ENCODE data around the gene DGKZ.
A peak's percentile ranks its signal among the peaks of the same experiment; 100 is the strongest.
"Not testable (repeated sequence)": the region's sequence is repeated elsewhere in the genome, so short reads cannot be mapped to it uniquely, and the experiment has no call there.

DGKZ gene, protein sequence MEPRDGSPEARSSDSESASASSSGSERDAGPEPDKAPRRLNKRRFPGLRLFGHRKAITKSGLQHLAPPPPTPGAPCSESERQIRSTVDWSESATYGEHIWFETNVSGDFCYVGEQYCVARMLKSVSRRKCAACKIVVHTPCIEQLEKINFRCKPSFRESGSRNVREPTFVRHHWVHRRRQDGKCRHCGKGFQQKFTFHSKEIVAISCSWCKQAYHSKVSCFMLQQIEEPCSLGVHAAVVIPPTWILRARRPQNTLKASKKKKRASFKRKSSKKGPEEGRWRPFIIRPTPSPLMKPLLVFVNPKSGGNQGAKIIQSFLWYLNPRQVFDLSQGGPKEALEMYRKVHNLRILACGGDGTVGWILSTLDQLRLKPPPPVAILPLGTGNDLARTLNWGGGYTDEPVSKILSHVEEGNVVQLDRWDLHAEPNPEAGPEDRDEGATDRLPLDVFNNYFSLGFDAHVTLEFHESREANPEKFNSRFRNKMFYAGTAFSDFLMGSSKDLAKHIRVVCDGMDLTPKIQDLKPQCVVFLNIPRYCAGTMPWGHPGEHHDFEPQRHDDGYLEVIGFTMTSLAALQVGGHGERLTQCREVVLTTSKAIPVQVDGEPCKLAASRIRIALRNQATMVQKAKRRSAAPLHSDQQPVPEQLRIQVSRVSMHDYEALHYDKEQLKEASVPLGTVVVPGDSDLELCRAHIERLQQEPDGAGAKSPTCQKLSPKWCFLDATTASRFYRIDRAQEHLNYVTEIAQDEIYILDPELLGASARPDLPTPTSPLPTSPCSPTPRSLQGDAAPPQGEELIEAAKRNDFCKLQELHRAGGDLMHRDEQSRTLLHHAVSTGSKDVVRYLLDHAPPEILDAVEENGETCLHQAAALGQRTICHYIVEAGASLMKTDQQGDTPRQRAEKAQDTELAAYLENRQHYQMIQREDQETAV

DNA sequence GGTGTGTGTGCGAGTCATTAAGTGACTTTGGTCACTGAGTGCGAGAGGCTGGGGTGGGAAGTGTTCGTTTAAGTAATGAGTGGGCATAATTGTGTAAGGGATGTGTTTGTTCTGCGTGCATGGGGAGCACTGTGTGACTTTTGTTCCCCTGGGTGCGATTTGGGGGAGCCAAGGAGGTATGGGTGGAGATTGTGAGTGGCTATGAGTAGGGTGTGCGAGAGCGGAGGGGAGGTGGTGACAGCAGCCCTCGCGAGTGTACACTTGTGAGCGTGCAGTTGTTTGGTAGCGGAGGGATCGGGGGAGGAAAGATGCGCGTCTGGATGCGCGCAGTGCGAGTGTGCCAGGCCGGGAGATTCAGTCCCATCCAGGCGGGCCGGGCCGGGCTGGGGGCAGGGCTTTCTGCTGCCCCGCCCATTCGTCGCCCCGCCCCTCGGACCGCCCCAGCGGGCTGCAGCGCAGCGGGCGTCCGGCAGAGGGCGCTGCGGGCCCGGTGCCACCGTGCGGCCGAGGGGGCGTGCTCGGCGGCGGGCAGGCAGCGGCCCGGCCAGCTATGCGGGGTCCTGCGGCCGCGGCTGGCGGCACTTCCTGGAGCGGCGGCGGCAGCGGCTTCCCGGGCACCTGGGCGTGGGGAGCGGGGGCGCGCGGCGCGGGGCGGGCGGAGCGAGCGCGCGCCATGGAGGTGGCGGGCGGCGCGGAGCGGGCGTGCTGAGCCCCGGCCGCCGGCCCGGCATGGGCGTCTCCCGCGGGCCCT, at the start of gene DGKZ:
Gene DGKZ, plus strand, starts transcription at position 578 of the 751 bp plus-strand sequence. CDS start 197 bp downstream, outside the sequence.
- peak; percentile 69 to 90 (median 73) for DNase-seq (ENCODE audit: low read depth in 2 of 3, low spot score in 2 of 3)

DNA sequence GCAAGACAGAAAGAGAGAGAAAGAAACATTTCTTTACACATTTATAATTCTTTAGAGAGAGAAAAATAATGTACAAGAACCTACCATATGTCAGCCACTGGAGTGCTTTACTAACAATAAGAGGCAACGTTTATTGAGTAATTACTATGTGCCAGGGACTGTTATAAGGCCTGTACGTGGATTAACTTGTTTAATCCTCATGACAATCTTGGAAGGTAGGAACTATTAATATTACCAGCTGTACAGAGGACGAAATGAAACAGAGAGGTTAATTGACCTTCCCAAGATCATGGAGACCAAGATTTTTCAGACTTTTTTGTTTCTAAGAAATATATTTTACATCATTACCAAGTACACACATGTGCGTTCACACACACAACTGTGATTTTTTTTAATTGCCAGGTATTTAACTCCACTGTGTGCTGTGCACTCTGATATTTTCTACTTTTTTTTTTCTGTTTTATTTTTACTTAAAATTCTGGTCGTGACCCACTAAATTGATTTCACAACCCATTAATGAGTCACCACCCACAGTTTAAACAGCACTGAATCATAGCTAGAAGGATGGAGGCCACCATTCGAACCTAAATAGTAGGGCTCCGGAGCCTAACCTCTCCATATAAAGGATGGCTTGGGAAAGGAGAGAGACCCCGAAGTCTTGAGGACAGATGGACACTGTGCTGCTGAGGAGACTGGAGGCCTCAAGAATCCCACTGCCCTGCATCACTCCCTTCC, 48.4 kb upstream of the DGKZ start:
- no peak for DNase-seq (ENCODE audit: low read depth in 2 of 3, low spot score in 2 of 3)

DNA sequence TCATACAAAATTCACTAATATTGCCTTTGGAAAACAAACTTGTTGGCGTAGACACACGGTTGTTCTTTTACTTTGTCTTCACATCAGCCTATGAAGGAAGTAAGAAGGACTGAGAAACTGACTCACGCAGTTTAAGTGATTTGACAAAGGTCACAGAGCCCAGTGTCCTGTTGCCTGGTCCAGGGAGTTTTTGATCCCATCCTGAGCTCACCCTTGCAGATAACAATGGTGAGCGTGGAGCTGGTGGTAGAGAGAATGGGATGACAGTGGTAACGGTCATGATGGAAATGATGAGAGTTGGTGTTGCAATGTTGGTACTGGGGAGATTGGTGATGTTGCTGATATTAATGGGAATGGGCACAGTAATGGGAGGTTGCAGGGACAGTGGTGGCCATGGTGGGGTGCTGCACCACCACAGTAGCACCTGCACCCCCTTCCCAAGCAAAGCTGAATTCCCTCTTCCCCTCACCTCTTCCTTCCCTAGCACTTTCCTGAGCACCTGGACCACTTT, 47.8 kb upstream of the DGKZ start:
- no peak for DNase-seq (ENCODE audit: low read depth in 2 of 3, low spot score in 2 of 3)

DNA sequence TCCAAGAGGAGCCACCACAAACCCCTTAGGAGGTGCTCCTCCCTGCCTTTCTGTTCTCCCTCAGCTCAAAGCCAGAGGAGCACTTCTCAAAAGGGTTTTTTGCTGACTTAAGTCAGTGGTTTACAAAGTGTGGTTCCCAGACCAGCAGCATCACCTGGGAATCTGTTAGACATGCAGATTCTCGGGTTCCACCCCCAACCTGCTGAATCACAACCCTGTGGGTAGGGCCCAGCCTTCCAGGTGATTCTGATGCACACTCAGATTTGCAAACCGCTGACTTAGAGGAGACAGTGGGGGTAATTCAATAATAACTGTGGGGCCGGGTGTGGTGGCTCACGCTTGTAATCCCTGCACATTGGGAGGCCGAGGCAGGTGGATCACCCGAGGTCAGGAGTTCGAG, 47.0 kb upstream of the DGKZ start:
- DNase-seq (ENCODE audit: low read depth in 2 of 3, low spot score in 2 of 3) = no peak

DNA sequence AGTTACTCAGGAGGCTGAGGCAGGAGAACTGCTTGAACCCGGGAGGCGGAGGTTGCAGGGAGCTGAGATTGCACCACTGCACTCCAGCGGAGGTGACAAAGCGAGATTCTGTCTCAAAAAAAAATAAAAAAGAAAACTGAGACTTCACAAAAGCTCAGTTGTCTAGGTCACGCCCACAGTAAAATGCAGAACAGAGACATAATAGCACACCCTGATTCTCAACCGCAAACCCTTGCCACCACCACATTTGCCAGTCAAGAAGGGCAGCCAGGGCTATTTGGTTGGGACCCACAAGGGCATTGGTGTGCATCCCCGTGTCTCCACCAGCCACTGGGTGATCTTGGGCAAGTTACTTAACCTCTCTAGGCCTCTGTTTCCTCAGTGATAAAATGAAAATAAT, 44.4 kb upstream of the DGKZ start:
- DNase-seq (ENCODE audit: low read depth in 2 of 3, low spot score in 2 of 3) = no peak

DNA sequence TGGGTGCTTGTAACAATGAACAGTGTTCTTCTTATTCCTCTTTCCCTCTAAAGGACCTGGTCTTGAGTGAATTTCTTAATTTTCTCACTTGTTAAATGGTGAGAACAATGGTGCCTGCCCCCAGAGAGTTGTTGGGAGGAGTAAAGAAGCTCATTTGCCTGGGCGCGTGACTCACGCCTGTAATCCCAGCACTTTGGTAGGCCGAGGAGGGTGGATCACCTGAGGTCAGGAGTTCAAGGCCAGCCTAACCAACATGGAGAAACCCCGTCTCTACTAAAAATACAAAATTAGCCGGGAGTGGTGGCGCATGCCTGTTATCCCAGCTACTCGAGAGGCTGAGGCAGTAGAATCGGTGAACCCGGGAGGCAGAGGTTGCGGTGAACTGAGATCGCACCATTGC, 43.2 kb upstream of the DGKZ start:
- DNase-seq (ENCODE audit: low read depth in 2 of 3, low spot score in 2 of 3) = not testable (repeated sequence)

DNA sequence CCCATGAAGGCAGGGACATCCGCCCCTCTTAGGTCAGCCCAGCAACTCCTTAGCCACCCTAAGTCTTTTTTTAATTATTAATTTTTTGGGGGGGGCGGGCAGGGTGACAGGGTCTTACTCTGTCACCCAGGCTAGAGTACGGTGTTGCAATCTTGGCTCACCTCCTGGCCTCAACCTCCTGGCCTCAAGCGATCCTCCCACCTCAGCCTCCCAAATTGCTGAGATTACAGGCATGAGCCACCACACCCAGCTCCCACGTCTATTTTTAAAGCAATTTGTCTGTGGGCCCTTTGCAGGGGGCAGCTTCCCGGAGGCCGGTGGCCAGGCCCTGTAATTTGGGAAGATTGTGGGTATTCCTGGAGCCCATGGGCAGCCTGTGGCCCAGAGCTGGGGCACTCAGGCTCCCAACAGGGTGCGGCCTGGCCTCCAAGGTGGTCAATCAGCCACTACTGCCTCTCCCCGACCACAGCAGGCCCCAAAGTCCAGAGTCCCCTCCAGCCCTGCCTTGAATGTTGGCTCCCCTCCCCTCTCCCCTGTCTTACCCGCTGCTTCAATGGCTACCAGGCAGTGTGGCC, 42.6 kb upstream of the DGKZ start:
- DNase-seq (ENCODE audit: low read depth in 2 of 3, low spot score in 2 of 3) = no peak

DNA sequence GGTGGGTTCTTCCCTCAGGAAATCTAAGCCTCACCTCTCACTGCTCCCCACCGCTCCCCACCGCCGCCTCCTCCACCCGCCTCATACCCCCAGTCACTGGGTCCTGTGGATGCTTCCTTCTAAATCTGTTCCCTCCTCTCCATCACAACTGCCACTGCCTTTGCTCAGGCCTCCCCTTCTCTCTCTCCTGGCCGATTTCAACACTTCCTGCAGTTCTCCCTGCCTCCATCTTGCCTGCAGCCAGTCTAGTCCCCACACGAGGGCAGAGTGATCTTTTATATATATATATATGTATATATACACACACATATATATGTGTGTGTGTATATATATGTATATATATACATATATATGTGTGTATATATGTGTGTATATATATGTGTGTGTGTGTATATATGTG, 42.0 kb upstream of the DGKZ start:
- no peak for DNase-seq (ENCODE audit: low read depth in 2 of 3, low spot score in 2 of 3)

DNA sequence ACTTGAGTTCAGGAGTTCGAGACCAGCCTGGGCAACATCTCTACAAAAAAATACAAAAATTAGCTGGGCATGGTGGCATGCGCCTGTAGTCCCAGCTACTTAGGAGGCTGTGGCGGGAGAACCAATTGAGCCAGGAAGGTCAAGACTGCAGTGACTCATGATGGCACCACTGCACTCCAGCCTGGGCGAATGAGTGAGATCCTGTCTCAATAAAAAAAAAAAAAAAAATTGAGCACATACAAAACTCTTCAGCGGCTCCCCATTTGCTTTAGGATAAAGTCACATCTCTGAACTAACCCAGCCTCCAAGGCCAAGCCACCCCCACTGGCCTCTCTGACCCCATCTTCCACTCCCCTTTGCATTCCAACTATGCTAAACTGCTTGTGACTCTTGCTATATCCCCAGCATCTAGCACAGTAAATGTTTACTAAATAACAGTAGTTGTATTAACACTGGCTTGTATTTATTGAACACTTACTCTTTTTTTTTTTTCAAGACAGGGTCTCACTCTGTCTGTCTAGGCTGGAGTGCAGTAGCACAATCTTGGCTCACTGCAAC, 40.9 kb upstream of the DGKZ start:
- no peak for DNase-seq (ENCODE audit: low read depth in 2 of 3, low spot score in 2 of 3)

DNA sequence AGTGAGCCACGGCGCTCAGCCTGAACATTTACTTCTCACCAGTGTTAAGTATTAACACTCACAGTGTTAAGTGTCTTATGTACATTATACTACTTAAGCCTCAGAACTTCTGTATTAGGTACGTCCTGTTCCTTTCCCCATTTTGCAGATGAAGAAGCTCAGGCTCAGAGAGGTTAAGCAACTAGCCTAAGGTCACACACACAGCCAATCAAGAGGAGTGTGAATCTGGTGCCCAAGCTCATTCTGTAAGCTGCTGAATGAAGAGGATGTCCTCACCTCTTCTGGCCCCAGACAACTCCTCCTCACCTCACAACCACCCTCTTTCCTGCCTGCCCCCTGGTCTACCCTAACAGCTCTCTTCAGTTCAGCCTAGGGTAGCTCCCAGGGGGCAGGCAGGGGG, 39.9 kb upstream of the DGKZ start:
- DNase-seq (ENCODE audit: low read depth in 2 of 3, low spot score in 2 of 3) = no peak

DNA sequence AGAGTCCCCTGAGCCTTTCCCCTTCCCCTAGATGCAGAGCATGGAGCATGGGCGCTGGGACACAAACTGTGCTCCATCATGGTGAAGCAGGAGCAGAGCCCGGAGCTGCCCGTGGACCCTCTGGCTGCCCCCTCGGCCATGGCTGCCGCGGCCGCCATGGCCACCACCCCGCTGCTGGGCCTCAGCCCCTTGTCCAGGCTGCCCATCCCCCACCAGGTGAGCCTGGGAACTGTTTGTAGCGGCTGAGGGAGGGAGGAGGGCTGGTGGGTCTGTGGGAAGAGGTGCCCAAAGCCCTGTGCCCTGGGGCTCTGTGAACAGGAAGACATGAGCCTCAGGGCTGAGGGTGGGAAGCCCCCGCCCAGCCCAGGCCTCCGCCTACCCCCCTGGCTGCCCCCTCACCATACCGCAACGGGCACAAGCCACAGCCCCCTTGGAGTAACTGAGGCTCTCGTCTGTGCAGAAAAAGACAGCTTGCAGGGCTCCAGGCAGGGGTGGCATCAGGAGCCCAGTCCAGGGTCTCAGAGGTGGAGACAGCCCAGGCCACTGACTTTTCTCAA, 39.4 kb upstream of the DGKZ start:
- DNase-seq (ENCODE audit: low read depth in 2 of 3, low spot score in 2 of 3) = no peak

DNA sequence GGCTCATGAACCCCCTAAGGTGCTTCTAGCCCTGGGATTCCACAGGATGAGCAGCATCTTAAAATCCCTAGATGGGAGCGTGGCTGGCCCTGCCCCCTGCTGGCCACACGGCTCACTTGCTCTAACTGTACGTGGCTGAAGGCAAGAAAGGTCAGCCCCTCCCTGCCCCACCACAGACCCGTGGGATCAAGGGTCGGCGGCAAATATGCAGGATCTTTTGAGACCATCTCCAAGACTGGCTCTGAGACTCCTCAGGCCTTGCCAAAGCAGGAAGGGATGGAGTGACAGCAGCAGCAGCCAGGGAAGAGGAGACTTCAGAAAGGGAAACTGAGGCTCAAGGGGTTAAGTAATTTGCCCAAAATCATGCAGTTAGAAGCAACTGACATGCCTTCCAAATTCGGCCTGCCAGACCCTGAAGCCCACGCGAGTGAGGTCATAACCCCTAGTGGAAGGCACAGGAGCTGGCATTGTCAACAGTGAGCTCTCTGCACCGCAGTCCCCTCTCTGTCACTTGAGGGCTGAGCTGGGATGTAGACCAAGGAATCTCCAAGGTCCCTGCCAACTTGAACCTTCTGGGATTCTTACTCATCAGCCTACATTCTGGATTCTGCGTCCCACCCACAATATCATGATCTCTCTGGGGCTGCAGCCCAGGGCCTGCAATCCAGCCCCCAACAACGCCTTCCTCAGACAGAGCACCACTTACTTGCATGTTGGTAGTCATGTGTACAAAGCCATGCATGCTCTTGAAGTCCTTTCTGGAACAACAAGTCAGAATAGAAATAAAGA, 38.4 kb upstream of the DGKZ start:
- DNase-seq (ENCODE audit: low read depth in 2 of 3, low spot score in 2 of 3) = peak in 1 of 3 experiments; percentile 52

DNA sequence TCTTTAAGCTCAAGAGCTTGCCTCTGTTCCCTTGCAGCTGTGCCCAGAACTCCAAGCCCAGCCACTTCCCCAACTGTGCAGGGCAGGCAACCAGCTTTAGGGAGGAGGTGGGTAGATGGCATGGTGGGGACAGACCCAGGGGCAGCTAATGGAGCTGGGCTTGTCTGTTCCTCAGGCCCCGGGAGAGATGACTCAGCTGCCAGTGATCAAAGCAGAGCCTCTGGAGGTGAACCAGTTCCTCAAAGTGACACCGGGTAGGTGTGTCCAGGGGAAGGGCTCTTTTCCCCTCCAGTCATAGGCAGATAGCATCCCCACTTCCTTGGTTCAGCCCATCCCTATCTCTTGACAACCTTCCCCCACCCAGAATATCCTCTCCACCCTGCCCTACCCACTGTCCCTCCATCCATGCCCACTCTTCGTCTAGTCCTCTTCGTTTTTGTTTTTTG, 37.4 kb upstream of the DGKZ start:
- no peak for DNase-seq (ENCODE audit: low read depth in 2 of 3, low spot score in 2 of 3)

DNA sequence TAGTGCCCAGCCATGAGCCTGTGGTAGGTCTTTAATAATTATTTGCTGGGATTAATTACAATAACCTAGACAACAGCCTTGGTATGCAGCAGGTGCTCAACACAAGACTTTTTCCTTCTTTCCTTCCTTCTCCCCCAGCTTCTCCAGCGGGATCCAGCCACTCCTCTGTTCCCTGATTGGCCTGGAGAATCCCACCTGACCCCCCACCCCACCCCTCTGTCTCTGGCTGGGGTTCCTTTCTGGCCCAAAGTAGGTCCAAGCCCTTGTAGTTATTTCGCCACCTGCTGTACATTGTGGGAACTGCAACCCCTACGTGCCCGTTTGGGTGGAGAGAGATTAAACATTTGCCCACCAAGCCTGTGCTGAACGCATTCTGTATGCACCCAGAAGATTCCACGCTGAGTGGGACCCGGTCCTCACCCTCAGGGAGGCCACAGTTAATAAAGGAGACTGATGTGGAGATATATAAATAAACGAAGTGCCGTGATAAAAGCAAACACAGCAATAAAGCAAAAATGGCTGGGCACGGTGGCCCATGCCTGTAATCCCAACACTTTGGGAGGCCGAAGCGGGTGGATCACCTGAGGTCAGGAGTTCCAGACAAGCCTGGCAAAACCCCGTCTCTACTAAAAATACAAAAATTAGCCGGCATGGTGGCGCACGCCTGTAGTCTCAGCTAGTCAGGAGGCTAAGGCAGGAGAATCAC, 32.1 kb upstream of the DGKZ start:
- DNase-seq (ENCODE audit: low read depth in 2 of 3, low spot score in 2 of 3) = peak in 2 of 3 experiments; percentile 72 to 74

DNA sequence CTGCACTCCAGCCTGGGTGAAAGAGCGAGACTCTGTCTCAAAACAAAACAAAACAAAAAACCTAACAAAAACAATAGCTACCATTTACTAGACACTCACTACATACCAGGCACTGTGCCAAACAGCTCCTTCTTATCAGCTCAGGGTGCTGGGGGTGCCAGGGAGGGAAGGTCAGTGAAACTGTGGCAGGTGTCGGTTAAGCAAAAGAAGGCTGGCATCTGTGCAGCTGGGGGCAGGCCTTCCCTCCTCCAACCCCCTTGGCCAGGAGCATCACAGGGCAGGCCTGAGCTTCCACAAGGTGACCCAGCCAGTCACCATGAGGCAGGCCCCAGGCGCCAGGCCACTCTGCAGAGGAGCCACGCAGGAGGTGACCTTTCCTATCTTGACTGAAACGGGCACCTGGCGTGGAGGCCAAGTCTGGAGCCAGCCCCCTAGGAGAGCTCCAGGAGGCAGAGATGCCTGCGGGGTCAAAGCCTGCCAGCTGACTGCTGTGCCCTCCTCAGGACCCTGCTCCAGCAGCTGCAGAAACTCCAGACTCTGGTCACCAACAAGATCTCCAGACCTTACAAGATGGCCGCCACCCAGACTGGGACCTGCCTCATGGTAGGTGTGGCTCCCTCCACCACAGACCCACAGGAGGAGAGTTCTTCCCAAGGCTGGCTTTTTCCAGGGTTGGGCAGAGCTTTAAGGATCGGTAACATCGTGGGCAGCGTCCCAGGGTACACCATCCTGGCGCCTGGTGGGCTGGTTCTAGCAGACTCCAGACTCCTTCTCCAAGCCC, 31.3 kb upstream of the DGKZ start:
- no peak for DNase-seq (ENCODE audit: low read depth in 2 of 3, low spot score in 2 of 3)

DNA sequence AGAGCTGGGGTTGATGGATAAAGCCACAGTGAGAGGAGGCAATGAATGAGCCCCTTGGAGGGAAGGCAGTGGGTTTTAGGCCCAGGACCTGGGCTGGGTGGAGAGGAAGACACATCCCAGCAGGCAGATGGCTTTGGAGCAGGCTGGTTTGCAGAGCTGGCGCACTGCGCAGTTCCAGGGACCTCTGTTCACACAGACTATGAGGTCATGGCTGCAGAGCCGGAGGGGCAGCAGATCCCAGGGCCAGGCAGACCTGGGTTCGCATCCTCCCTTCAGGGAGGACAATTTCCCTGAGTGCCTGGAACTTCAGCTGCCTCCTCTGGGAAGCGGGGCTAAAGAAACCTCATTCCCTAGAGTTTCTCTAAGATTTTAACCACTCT, 28.2 kb upstream of the DGKZ start:
- DNase-seq (ENCODE audit: low read depth in 2 of 3, low spot score in 2 of 3) = no peak

DNA sequence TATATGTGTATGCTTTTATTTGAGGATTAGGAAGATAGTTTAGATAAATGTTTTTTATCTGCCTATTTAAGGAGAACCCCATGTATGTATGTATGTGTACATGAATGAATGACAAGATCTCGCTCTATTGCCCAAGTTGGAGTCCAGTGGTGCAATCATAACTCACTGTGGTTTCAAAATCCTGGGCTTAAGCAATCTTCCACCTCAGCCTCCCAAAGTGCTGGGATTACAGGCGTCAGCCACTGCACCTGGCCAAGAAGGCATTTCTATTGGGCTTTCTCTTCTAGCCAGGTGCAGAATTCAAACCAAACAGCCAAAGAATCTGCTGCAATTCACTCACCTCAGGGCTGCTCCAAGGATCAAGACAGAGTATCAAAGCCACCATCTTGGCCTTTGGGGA, 25.5 kb upstream of the DGKZ start:
- no peak for DNase-seq (ENCODE audit: low read depth in 2 of 3, low spot score in 2 of 3)

All from activated CD8-positive, alpha-beta memory T cell treated with anti-CD3 and anti-CD28 coated beads for 48 hours (primary cell).